Thyroid gland (tissue), 4 donors: ENCODE results near the gene CACNA1G.

Source experiments
- POLR2A ChIP-seq, 2 donors: fragments of 450-650 bp; IDR thresholded peaks; one replicate each; pipeline ENCODE4 v1.6.1; 2017; ENCODE audit warnings: antibody characterized with exemption in 2 of 2, mild to moderate bottlenecking in 2 of 2, moderate library complexity in 1 of 2
- TF ChIP-seq, protein P1 (sequence below), 6 experiments: fragments of 200-600 bp in 3 of 6; fragments of 450-650 bp in 3 of 6; sonication (generic) in 3 of 6; IDR thresholded peaks; one replicate each; pipeline ENCODE4 v1.5.1; 2016 to 2019; ENCODE audit warnings: antibody characterized with exemption in 6 of 6, mild to moderate bottlenecking in 2 of 6, inconsistent platforms in 1 of 6, moderate library complexity in 1 of 6

DNA sequence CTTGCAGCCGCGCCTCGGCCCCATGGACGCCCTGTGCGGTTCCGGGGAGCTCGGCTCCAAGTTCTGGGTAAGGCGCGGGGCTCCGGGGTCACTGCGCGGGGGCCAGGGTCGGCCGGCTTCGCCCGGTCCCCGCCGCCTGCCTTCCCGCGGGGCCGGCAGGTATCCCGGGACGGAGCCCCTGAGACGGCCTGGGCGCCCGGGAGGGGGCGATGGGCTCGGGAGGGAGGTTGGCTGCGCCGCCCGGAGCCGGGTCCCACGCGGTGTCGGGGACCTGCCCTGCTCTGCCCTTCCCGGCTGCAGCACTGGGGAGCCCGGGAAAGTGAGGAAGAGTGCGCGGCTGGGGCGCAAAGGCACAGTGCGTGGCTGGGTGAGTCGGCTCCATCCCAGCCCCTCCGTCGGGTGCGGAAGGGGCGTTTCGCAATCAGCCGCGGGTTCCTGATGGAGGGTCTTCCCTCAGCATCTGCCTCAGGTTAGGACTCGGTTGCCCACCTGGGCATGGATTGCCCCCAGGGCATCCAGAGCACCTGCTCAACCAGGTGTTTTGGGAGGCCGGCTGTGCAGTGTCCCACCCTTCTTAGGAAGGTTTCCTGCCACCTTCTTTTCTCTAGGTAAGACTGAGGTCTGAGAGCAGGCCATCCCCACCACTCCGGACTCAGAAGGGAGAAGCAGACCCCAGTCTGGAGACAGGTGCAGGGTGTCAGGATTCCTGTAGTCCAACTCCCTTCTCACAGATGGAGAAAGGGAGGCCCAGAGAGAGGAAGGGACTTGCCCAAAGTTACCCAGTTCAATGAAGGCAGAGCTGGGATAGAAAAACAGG lies 74.6 kb downstream of the CACNA1G start:
- TF ChIP-seq, protein P1, sequence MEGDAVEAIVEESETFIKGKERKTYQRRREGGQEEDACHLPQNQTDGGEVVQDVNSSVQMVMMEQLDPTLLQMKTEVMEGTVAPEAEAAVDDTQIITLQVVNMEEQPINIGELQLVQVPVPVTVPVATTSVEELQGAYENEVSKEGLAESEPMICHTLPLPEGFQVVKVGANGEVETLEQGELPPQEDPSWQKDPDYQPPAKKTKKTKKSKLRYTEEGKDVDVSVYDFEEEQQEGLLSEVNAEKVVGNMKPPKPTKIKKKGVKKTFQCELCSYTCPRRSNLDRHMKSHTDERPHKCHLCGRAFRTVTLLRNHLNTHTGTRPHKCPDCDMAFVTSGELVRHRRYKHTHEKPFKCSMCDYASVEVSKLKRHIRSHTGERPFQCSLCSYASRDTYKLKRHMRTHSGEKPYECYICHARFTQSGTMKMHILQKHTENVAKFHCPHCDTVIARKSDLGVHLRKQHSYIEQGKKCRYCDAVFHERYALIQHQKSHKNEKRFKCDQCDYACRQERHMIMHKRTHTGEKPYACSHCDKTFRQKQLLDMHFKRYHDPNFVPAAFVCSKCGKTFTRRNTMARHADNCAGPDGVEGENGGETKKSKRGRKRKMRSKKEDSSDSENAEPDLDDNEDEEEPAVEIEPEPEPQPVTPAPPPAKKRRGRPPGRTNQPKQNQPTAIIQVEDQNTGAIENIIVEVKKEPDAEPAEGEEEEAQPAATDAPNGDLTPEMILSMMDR (IDR thresholded peaks at IDR 0.05) = peak in 1 of 6 experiments; percentile 17
- TF ChIP-seq POLR2A (IDR thresholded peaks at IDR 0.05) = no peak
